ENCODE data around the gene AEN.

- TF ChIP-seq, protein P1, sequence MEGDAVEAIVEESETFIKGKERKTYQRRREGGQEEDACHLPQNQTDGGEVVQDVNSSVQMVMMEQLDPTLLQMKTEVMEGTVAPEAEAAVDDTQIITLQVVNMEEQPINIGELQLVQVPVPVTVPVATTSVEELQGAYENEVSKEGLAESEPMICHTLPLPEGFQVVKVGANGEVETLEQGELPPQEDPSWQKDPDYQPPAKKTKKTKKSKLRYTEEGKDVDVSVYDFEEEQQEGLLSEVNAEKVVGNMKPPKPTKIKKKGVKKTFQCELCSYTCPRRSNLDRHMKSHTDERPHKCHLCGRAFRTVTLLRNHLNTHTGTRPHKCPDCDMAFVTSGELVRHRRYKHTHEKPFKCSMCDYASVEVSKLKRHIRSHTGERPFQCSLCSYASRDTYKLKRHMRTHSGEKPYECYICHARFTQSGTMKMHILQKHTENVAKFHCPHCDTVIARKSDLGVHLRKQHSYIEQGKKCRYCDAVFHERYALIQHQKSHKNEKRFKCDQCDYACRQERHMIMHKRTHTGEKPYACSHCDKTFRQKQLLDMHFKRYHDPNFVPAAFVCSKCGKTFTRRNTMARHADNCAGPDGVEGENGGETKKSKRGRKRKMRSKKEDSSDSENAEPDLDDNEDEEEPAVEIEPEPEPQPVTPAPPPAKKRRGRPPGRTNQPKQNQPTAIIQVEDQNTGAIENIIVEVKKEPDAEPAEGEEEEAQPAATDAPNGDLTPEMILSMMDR (IDR thresholded peaks at IDR 0.05), result no peak
- TF ChIP-seq POLR2A (IDR thresholded peaks at IDR 0.05), result no peak
Observed at GRCh38 chr15:88637841-88638625, 16.9 kb downstream of the AEN start.

Data from thyroid gland (tissue), 4 donors.